HFFc6 (cell line): ENCODE measurements around the gene PCDHGA1. TPM values are rescaled to one million over a fixed set of nuclear protein-coding genes. Genes with fewer than 3 reads are reported as not detected.

Source experiments
- DNase-seq: peaks from one replicate; pipeline ENCODE4 v3.0.0-alpha.2; 2018
- H3K27ac Mint-ChIP-seq: 2 replicates; pipeline ENCODE4 v1.8.0; 2020; ENCODE audit warnings: mild to moderate bottlenecking, mixed read lengths
- H3K27me3 Mint-ChIP-seq: 2 replicates; pipeline ENCODE4 v1.8.0; 2021; ENCODE audit warnings: mild to moderate bottlenecking, moderate library complexity, mixed read lengths; ENCODE audit not compliant: insufficient read depth
- H3K36me3 Mint-ChIP-seq: 2 replicates; pipeline ENCODE4 v1.8.0; 2021; ENCODE audit warnings: low read depth, mixed read lengths
- H3K4me1 Mint-ChIP-seq: 2 replicates; pipeline ENCODE4 v1.8.0; 2020; ENCODE audit warnings: low read depth, mixed read lengths
- H3K4me3 Mint-ChIP-seq: 2 replicates; pipeline ENCODE4 v1.8.0; 2020; ENCODE audit warnings: mild to moderate bottlenecking, moderate library complexity, mixed read lengths
- H3K9me3 Mint-ChIP-seq: 2 replicates; pipeline ENCODE4 v1.8.0; 2020; ENCODE audit warnings: mild to moderate bottlenecking, mixed read lengths
- total RNA-seq, 6 experiments: library from RNA; stranded (reverse); fragmentation: NEBNext Ultra II Directional; extraction: Animal tissue kit (Norgen Biotek cat#: 25700); gene quantifications; 2 replicates in 1 of 6; 3 replicates in 5 of 6; pipeline ENCODE4 v1.2.3, GENCODE V29; 2021
- TF ChIP-seq, protein P1 (sequence below): fragments of 200-600 bp; sonication (generic); IDR thresholded peaks from 2 replicates; pipeline ENCODE4 v1.5.0; 2021; ENCODE audit warnings: antibody characterized with exemption, mild to moderate bottlenecking

PCDHGA1 gene
- total RNA-seq, 6 experiments from 2014 or later, result 0.91 to 1.6 (median 1.2) TPM

DNA sequence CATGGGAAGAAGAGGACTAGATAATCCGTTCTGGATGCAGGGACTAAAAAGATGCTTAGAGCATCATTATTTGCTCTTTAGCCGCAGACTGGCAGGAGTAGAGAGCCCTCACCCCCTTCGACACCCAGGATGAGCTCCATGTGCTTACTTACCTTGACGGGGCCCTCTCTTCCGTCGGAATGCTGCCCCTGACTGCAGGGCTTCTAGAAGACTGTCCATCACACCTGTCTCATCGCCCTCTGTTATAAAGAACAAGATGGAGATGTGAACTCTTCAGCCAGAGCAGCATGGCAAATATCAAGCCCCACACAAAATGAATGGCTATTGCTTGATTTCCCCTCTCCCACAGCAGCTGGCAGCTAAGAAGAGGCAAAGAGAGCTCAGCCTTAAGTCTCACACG lies 193.7 kb downstream of the PCDHGA1 start:
- TF ChIP-seq, protein P1, sequence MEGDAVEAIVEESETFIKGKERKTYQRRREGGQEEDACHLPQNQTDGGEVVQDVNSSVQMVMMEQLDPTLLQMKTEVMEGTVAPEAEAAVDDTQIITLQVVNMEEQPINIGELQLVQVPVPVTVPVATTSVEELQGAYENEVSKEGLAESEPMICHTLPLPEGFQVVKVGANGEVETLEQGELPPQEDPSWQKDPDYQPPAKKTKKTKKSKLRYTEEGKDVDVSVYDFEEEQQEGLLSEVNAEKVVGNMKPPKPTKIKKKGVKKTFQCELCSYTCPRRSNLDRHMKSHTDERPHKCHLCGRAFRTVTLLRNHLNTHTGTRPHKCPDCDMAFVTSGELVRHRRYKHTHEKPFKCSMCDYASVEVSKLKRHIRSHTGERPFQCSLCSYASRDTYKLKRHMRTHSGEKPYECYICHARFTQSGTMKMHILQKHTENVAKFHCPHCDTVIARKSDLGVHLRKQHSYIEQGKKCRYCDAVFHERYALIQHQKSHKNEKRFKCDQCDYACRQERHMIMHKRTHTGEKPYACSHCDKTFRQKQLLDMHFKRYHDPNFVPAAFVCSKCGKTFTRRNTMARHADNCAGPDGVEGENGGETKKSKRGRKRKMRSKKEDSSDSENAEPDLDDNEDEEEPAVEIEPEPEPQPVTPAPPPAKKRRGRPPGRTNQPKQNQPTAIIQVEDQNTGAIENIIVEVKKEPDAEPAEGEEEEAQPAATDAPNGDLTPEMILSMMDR, result no peak
- peak overlapping the region; percentile 97 for H3K27ac Mint-ChIP-seq
- H3K4me1 Mint-ChIP-seq, result peaks cover 74% of the 10 kb centered on the region
- peaks cover 47% of the 10 kb centered on the region for H3K36me3 Mint-ChIP-seq
- no peaks in the 10 kb centered on the region for H3K9me3 Mint-ChIP-seq
- H3K4me3 Mint-ChIP-seq, result peak overlapping the region; percentile 87
- DNase-seq, result no peak
- peaks cover 2% of the 10 kb centered on the region; the same call in 1 of the 2 replicates for H3K27me3 Mint-ChIP-seq

DNA sequence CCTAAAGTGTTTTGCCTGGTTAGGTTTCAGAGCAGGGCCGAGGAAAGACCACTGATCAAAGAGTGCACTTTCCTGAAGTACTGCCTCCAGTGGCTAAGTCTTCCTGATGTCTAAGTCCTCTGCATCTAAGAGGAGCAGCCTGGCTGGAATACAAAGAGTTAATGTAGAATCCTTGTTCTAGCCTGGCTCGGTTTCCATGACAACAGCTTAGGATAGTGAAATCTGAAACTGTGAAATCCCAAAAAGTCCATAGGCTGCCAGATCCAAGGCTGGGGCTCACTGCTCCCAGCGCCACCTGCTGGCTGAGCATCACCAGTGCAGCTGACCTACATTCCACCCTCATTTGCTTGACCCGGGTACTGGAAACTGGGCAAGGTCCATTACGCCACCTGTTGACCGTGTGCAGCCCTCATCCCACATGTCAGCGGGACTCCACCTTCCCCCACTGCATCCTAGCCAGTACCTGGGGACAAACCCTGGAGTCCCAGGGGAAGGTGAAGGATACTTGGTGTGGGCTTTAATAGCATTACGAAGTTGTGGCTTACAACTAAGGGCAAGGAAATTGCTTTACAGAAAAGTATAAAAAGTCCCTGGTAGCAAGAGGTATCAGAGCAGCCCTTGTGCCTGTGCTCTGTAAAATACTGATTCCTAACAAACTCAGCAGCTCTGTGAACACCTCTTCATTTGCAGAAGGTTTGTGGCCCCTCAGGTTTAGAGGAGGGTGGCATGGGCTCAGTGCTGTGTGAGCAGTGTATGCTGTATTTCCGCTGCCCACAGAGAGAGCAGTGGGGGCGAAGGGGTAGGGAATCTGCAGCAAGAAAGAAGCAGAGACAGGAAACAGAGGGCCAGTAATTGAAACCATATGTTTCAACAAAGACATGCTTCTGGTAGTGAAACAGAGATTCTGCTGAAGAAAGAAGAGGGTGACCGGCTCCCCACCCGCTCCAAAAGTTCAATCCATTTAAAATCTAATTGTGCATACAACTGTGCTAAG lies 194.6 kb downstream of the PCDHGA1 start:
- peaks cover 38% of the 10 kb centered on the region for H3K36me3 Mint-ChIP-seq
- H3K4me3 Mint-ChIP-seq, result peak overlapping the region; percentile 87
- TF ChIP-seq, protein P1, result peak; percentile 100
- H3K27ac Mint-ChIP-seq, result peak overlapping the region; percentile 97
- peaks cover 2% of the 10 kb centered on the region; the same call in 1 of the 2 replicates for H3K27me3 Mint-ChIP-seq
- DNase-seq, result peak; percentile 97
- H3K4me1 Mint-ChIP-seq, result peaks cover 65% of the 10 kb centered on the region
- no peaks in the 10 kb centered on the region for H3K9me3 Mint-ChIP-seq

DNA sequence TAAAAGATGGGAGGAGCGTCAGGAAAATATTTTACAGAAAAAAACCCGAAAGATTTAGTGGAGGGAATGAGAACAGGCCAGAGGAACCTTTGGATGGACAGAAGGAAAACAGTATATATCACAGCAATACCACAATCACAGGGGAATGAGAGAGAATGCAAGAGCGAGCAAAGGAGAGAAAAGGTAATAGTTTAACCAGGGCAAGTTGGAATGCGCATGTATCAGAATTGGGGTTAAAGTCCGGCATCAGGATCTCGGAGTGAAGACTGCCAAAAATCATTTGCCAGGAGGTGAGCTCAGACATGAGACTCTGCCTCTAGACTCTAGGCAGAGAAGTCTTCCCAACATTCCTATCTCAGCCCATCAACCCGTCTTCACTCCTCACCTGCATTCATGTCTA lies 195.3 kb downstream of the PCDHGA1 start:
- Mint-ChIP-seq H3K4me3 (peak overlapping the region; percentile 87), H3K27me3 (peaks cover 2% of the 10 kb centered on the region; the same call in 1 of the 2 replicates), H3K9me3 (no peaks in the 10 kb centered on the region), H3K27ac (peak overlapping the region; percentile 97), H3K36me3 (peaks cover 31% of the 10 kb centered on the region), H3K4me1 (peaks cover 57% of the 10 kb centered on the region)
- TF ChIP-seq, protein P1, result no peak
- DNase-seq, result no peak

DNA sequence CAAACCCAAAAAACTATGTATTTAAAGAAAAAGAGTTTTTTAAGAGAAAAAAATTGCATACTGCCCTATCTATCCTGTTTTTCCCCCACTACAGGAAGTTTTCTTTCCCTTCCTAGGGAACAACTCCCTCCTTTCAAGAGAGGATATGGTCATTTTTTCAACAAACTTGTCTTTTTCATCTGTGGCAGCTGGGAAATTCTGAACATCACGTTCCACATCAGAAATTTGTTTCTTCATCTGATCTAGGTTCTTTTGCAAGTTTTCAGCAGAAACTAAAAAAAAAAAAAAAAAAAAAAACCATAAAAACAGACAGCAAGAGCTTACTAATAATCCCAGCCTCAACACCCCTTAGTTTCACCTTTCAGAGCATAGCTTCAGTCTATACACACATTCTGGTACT lies 197.1 kb downstream of the PCDHGA1 start:
- H3K4me3 Mint-ChIP-seq, result no peak overlapping the region
- peaks cover 2% of the 10 kb centered on the region; the same call in 1 of the 2 replicates for H3K27me3 Mint-ChIP-seq
- H3K36me3 Mint-ChIP-seq, result peaks cover 26% of the 10 kb centered on the region
- H3K9me3 Mint-ChIP-seq, result no peaks in the 10 kb centered on the region
- TF ChIP-seq, protein P1, result no peak
- no peak overlapping the region; the same call in 1 of the 2 replicates for H3K27ac Mint-ChIP-seq
- peaks cover 40% of the 10 kb centered on the region for H3K4me1 Mint-ChIP-seq
- DNase-seq, result no peak

DNA sequence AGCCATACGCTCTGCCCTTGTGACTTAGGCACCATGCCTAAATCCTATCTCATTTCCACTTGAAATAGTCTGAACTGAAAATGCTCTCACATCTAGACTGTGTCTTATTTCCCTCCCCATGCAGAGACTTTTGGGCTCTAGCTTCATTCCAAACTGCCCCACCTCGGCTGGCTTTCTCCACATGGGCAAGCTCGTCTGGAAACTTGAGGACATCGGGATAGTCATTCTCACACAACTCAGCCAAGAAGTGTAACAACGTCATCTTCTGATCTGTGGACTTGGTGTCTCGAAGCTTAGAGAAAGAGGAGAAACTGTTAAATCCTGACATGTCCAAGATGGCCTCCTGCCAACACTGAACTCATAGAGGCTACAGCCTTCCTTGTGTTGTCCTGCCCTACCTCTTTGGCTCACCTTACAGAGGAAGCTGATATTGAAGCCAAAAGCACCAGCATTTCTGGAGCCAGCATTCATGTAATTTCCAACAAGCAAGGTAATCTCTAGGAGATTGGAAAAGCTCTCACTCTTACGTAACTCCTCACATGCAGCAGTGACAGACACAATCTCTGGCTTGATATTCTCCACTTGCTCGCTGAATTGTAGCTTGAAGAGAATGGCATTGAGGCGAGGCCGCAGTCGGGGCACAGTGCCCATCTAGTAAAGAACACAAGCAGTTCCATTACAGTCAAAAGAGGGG lies 198.1 kb downstream of the PCDHGA1 start:
- DNase-seq, result no peak
- Mint-ChIP-seq H3K4me1 (peaks cover 30% of the 10 kb centered on the region), H3K4me3 (peak overlapping the region; percentile 43; the same call in 1 of the 2 replicates), H3K27me3 (peaks cover 2% of the 10 kb centered on the region; the same call in 1 of the 2 replicates), H3K36me3 (peaks cover 26% of the 10 kb centered on the region), H3K27ac (no peak overlapping the region), H3K9me3 (no peaks in the 10 kb centered on the region)
- TF ChIP-seq, protein P1, result no peak
